ENCODE data around the gene FBRS. TPM values are rescaled to one million over a fixed set of nuclear protein-coding genes. Genes with fewer than 3 reads are reported as not detected.

Gene FBRS
- total and polyA plus RNA-seq, 2 of the 13 experiments (the other 11 are each of a cell fraction or from before 2014, with no cell fraction given) = 13.7 to 16.2 TPM

GRCh38 chr16:30698816-30699614 lies 40.8 kb downstream of the FBRS start, which contains the start of gene SRCAP (continued):
- TF ChIP-seq ZNF709 (CRISPR knock-in tag; IDR thresholded peaks at IDR 0.05) = peak; percentile 64; the same call in 1 of the 2 replicates
- TF ChIP-seq SALL1 (CRISPR knock-in tag; IDR thresholded peaks at IDR 0.05) = peak; percentile 72
- peak; percentile 52; the same call in 1 of the 2 replicates for TF ChIP-seq ZZZ3 (CRISPR knock-in tag; IDR thresholded peaks at IDR 0.05; ENCODE audit: borderline replicate concordance)
- TF ChIP-seq KLF12 (CRISPR knock-in tag; IDR thresholded peaks at IDR 0.05; ENCODE audit: borderline replicate concordance) = peak; percentile 67; the same call in 1 of the 2 replicates
- TF ChIP-seq ZNF484 (CRISPR knock-in tag; IDR thresholded peaks at IDR 0.05; ENCODE audit: borderline replicate concordance, low read depth) = no peak
- peak; percentile 85; the same call in 1 of the 2 replicates for TF ChIP-seq ZNF232 (CRISPR knock-in tag; IDR thresholded peaks at IDR 0.05; ENCODE audit: borderline replicate concordance)
- no peak for TF ChIP-seq NPAS2 (CRISPR knock-in tag; IDR thresholded peaks at IDR 0.05; ENCODE audit: borderline replicate concordance)
- TF ChIP-seq HOXA9 (CRISPR knock-in tag; IDR thresholded peaks at IDR 0.05; ENCODE audit: borderline replicate concordance) = no peak
- TF ChIP-seq KLF13 (CRISPR knock-in tag; IDR thresholded peaks at IDR 0.05) = peak; percentile 51; the same call in 1 of the 2 replicates
- no peak for TF ChIP-seq ZNF33A (CRISPR knock-in tag; IDR thresholded peaks at IDR 0.05; ENCODE audit: borderline replicate concordance)
- 0 out of 2 replicates have a peak, but pooled peaks have one; percentile 48 for TF ChIP-seq MED13 (CRISPR knock-in tag; IDR thresholded peaks at IDR 0.05)
- 0 out of 2 replicates have a peak, but pooled peaks have one; percentile 63 for TF ChIP-seq ZFP82 (CRISPR knock-in tag; IDR thresholded peaks at IDR 0.05; ENCODE audit: borderline replicate concordance)
- TF ChIP-seq, protein P1, sequence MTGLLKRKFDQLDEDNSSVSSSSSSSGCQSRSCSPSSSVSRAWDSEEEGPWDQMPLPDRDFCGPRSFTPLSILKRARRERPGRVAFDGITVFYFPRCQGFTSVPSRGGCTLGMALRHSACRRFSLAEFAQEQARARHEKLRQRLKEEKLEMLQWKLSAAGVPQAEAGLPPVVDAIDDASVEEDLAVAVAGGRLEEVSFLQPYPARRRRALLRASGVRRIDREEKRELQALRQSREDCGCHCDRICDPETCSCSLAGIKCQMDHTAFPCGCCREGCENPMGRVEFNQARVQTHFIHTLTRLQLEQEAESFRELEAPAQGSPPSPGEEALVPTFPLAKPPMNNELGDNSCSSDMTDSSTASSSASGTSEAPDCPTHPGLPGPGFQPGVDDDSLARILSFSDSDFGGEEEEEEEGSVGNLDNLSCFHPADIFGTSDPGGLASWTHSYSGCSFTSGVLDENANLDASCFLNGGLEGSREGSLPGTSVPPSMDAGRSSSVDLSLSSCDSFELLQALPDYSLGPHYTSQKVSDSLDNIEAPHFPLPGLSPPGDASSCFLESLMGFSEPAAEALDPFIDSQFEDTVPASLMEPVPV (CRISPR knock-in tag; IDR thresholded peaks at IDR 0.05) = peak; percentile 82; the same call in 1 of the 2 replicates
- peak; percentile 68 for TF ChIP-seq CCAR2 (optimal IDR thresholded peaks at IDR 0.05; ENCODE audit: low read depth, low read length)
- TF ChIP-seq E2F1 (CRISPR knock-in tag; IDR thresholded peaks at IDR 0.05) = peak; percentile 61
- TF ChIP-seq GATA4 (IDR thresholded peaks at IDR 0.05; ENCODE audit: borderline replicate concordance, low read depth) = 0 out of 2 replicates have a peak, but pooled peaks have one; percentile 19
- TF ChIP-seq, protein P2, sequence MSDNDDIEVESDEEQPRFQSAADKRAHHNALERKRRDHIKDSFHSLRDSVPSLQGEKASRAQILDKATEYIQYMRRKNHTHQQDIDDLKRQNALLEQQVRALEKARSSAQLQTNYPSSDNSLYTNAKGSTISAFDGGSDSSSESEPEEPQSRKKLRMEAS (IDR thresholded peaks at IDR 0.05) = peak; percentile 63
- peak; percentile 98 for TF ChIP-seq THRA (CRISPR knock-in tag; IDR thresholded peaks at IDR 0.05; ENCODE audit: borderline replicate concordance)
- no peak for TF ChIP-seq ZNF790 (CRISPR knock-in tag; IDR thresholded peaks at IDR 0.05; ENCODE audit: borderline replicate concordance)
- 0 out of 2 replicates have a peak, but pooled peaks have one; percentile 68 for TF ChIP-seq SMAD1 (CRISPR knock-in tag; IDR thresholded peaks at IDR 0.05; ENCODE audit: borderline replicate concordance, low read depth)
- TF ChIP-seq ZSCAN30 (CRISPR knock-in tag; IDR thresholded peaks at IDR 0.05) = no peak
- TF ChIP-seq TARDBP (CRISPR knock-in tag; IDR thresholded peaks at IDR 0.05) = peak; percentile 76; the same call in 1 of the 2 replicates
- no peak for TF ChIP-seq ZIK1 (CRISPR knock-in tag; IDR thresholded peaks at IDR 0.05; ENCODE audit: borderline replicate concordance, low read depth)
- peak; percentile 85; the same call in 1 of the 2 replicates for TF ChIP-seq ZNF558 (CRISPR knock-in tag; IDR thresholded peaks at IDR 0.05; ENCODE audit: borderline replicate concordance)
- TF ChIP-seq NCOR1 (IDR thresholded peaks at IDR 0.05; ENCODE audit: borderline replicate concordance, low read length) = peak; percentile 84
